RCC 7860 (cell line): ENCODE data around the gene VPS39.
A peak's percentile ranks its signal among the peaks of the same experiment; 100 is the strongest.

Source experiments
- DNase-seq: peaks from one replicate; pipeline ENCODE4 v3.0.0-alpha.2; 2015; ENCODE audit warnings: low spot score
- FAIRE-seq: peaks from 2 replicates; lab custom pipeline; 2012; peaks lifted over from hg19 to GRCh38; lab: Jason Lieb, UNC

VPS39 gene

GRCh38 chr15:42146551-42147430, 61.3 kb downstream of the VPS39 start:
- no peak for FAIRE-seq
- no peak for DNase-seq

- FAIRE-seq (no peak), DNase-seq (no peak)
Measured at GRCh38 chr15:42145546-42146455, 62.3 kb downstream of the VPS39 start.

GRCh38 chr15:42144841-42145375, 63.2 kb downstream of the VPS39 start:
- FAIRE-seq: no peak
- DNase-seq: no peak

GRCh38 chr15:42143866-42144625, 64.1 kb downstream of the VPS39 start:
- FAIRE-seq (no peak), DNase-seq (no peak)

GRCh38 chr15:42143356-42143755, 64.7 kb downstream of the VPS39 start:
- no peak for DNase-seq
- FAIRE-seq: no peak

- DNase-seq: no peak
- no peak for FAIRE-seq
Measured at GRCh38 chr15:42141795-42142667, 66.1 kb downstream of the VPS39 start.

- FAIRE-seq (no peak), DNase-seq (no peak)
Measured at GRCh38 chr15:42141246-42141645, 66.9 kb downstream of the VPS39 start.

GRCh38 chr15:42140383-42141070, 67.6 kb downstream of the VPS39 start:
- no peak for DNase-seq
- FAIRE-seq: no peak

GRCh38 chr15:42139596-42139995, 68.5 kb downstream of the VPS39 start:
- no peak for FAIRE-seq
- DNase-seq: no peak

GRCh38 chr15:42138968-42139386, 69.1 kb downstream of the VPS39 start:
- no peak for DNase-seq
- no peak for FAIRE-seq

GRCh38 chr15:42138411-42138810, 69.7 kb downstream of the VPS39 start:
- FAIRE-seq (no peak), DNase-seq (no peak)

- DNase-seq: peak; percentile 24
- FAIRE-seq: peak; percentile 62
Measured at GRCh38 chr15:42137461-42138261, 70.4 kb downstream of the VPS39 start.

- FAIRE-seq: no peak
- DNase-seq: no peak
Measured at GRCh38 chr15:42136513-42136912, 71.6 kb downstream of the VPS39 start.

GRCh38 chr15:42135351-42135750, 72.8 kb downstream of the VPS39 start:
- DNase-seq (no peak), FAIRE-seq (no peak)

GRCh38 chr15:42134617-42135245, 73.4 kb downstream of the VPS39 start:
- FAIRE-seq (peak; percentile 81), DNase-seq (no peak)

- no peak for DNase-seq
- FAIRE-seq: no peak
Measured at GRCh38 chr15:42133886-42134502, 74.1 kb downstream of the VPS39 start.

GRCh38 chr15:42133356-42133755, 74.7 kb downstream of the VPS39 start:
- DNase-seq: no peak
- FAIRE-seq: no peak
